Measurements from ENCODE around the gene DCXR.

DCXR gene

GRCh38 chr17:82013772-82014321 is 23.6 kb downstream of the DCXR start:
- Mint-ChIP-seq H3K4me1 (peaks cover 23% of the 10 kb centered on the region), H3K9me3 (no peaks in the 10 kb centered on the region), H3K4me3 (no peak overlapping the region), H3K27me3 (ENCODE audit: low read depth, poor library complexity) (no peaks in the 10 kb centered on the region), H3K36me3 (ENCODE audit: low read depth) (no peaks in the 10 kb centered on the region), H3K27ac (no peak overlapping the region)
- no peak for TF ChIP-seq CTCF (IDR thresholded peaks at IDR 0.05)
- DNase-seq: no peak

DNA sequence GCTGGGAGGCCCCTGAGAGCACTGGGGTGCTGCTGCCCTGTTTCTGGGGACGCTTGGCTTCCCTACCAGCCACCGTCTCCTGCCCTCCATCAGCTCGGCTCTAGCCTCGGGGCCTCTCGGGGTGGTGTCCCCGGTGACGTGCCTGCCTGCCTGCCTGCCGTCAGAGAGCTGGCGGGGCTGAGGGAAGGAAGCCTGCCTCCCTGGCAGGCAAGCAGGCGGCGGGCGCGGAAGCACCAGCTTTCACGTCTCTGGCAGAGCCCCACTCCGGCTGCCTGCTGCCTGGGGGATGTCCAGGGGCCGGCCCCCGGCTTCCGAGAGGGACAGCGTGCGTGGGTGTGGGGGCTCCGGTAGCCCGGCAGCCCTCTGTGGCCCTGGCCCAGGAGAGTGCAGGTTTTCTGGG is 24.2 kb downstream of the DCXR start:
- Mint-ChIP-seq H3K27me3 (ENCODE audit: low read depth, poor library complexity) (no peaks in the 10 kb centered on the region), H3K9me3 (no peaks in the 10 kb centered on the region), H3K4me1 (peaks cover 18% of the 10 kb centered on the region), H3K36me3 (ENCODE audit: low read depth) (no peaks in the 10 kb centered on the region), H3K4me3 (no peak overlapping the region), H3K27ac (no peak overlapping the region)
- DNase-seq: no peak
- no peak for TF ChIP-seq CTCF (IDR thresholded peaks at IDR 0.05)

- Mint-ChIP-seq H3K27ac (peak overlapping the region; percentile 39), H3K27me3 (ENCODE audit: low read depth, poor library complexity) (no peaks in the 10 kb centered on the region), H3K9me3 (no peaks in the 10 kb centered on the region), H3K36me3 (ENCODE audit: low read depth) (no peaks in the 10 kb centered on the region), H3K4me1 (peaks cover 17% of the 10 kb centered on the region), H3K4me3 (no peak overlapping the region)
- no peak for TF ChIP-seq CTCF (IDR thresholded peaks at IDR 0.05)
- DNase-seq: no peak
Observed at GRCh38 chr17:82012640-82013295, 24.7 kb downstream of the DCXR start.

GRCh38 chr17:82012261-82012639 is 25.2 kb downstream of the DCXR start:
- no peak for TF ChIP-seq CTCF (IDR thresholded peaks at IDR 0.05)
- H3K27ac Mint-ChIP-seq: no peak overlapping the region
- H3K27me3 Mint-ChIP-seq (ENCODE audit: low read depth, poor library complexity): no peaks in the 10 kb centered on the region
- no peak overlapping the region for H3K4me3 Mint-ChIP-seq
- H3K36me3 Mint-ChIP-seq (ENCODE audit: low read depth): no peaks in the 10 kb centered on the region
- peaks cover 17% of the 10 kb centered on the region for H3K4me1 Mint-ChIP-seq
- no peak for DNase-seq
- H3K9me3 Mint-ChIP-seq: no peaks in the 10 kb centered on the region

- Mint-ChIP-seq H3K4me1 (peaks cover 17% of the 10 kb centered on the region), H3K27me3 (ENCODE audit: low read depth, poor library complexity) (no peaks in the 10 kb centered on the region), H3K27ac (no peak overlapping the region), H3K4me3 (no peak overlapping the region), H3K36me3 (ENCODE audit: low read depth) (no peaks in the 10 kb centered on the region), H3K9me3 (no peaks in the 10 kb centered on the region)
- no peak for TF ChIP-seq CTCF (IDR thresholded peaks at IDR 0.05)
- DNase-seq: no peak
Observed at GRCh38 chr17:82011617-82012187, 25.8 kb downstream of the DCXR start.

Data from nephron progenitor cell (in vitro differentiated cells).